Measurements from ENCODE around the gene PLEKHO2.

DNA sequence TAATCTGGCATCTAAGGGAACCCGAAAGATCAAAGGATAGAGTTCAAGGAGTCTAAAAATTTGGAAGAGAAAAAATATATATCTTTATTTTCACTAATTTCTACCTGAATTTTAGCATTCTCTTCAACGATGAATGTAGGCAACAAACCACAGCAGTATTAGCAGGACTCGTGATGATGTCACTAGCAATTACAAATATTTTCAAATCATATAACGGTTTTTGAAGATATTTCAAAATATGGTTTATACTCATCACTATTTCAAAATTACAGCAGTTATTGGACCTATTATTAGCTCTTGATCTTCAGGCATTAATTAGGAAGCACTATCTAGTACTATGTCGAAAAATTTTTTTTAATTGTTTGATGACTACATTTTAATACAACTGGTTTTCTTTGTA, 43.0 kb downstream of the PLEKHO2 start:
- TF ChIP-seq, protein P1, sequence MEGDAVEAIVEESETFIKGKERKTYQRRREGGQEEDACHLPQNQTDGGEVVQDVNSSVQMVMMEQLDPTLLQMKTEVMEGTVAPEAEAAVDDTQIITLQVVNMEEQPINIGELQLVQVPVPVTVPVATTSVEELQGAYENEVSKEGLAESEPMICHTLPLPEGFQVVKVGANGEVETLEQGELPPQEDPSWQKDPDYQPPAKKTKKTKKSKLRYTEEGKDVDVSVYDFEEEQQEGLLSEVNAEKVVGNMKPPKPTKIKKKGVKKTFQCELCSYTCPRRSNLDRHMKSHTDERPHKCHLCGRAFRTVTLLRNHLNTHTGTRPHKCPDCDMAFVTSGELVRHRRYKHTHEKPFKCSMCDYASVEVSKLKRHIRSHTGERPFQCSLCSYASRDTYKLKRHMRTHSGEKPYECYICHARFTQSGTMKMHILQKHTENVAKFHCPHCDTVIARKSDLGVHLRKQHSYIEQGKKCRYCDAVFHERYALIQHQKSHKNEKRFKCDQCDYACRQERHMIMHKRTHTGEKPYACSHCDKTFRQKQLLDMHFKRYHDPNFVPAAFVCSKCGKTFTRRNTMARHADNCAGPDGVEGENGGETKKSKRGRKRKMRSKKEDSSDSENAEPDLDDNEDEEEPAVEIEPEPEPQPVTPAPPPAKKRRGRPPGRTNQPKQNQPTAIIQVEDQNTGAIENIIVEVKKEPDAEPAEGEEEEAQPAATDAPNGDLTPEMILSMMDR (IDR thresholded peaks at IDR 0.05) = no peak
- TF ChIP-seq EP300 (IDR thresholded peaks at IDR 0.05) (no peak), POLR2A (IDR thresholded peaks at IDR 0.05; ENCODE audit: low read depth) (no peak), POLR2AphosphoS5 (IDR thresholded peaks at IDR 0.05) (no peak)

Measured in esophagus muscularis mucosa (tissue), 4 donors.